HL-60 (cell line): ENCODE measurements around the gene ASXL1.

ENCODE experiments used
- DNase-seq, 2 experiments: peaks; one replicate each; pipeline ENCODE4 v3.0.0-alpha.2; 2010 to 2020; ENCODE audit warnings: low read depth in 1 of 2, low spot score in 1 of 2
- H3K27ac ChIP-seq: fragments of 250-450 bp; sonication (Bioruptor Pico); replicated peaks from 2 replicates; pipeline ENCODE4 v1.5.1; 2020; ENCODE audit warnings: mild to moderate bottlenecking, moderate library complexity
- H3K27me3 ChIP-seq: fragments of 250-450 bp; sonication (Bioruptor Pico); 2 replicates; pipeline ENCODE4 v1.5.1; 2021; ENCODE audit warnings: mild to moderate bottlenecking, moderate library complexity; ENCODE audit not compliant: insufficient read depth, poor library complexity, severe bottlenecking
- H3K4me3 ChIP-seq: replicated peaks from 2 replicates; pipeline ENCODE4 v1.5.1; 2011; ENCODE audit warnings: mild to moderate bottlenecking, control low read depth, low read length; ENCODE audit not compliant: insufficient read depth
- GABPA ChIP-seq: IDR thresholded peaks from 2 replicates; pipeline ENCODE4 v1.6.1; 2012; ENCODE audit warnings: low read depth
- POLR2AphosphoS5 ChIP-seq: IDR thresholded peaks from 2 replicates; pipeline ENCODE4 v1.6.1; 2012; ENCODE audit warnings: low read depth
- SPI1 ChIP-seq: IDR thresholded peaks from 2 replicates; pipeline ENCODE4 v1.6.1; 2012; ENCODE audit warnings: low read depth, mild to moderate bottlenecking, borderline replicate concordance
- TF ChIP-seq, protein P1 (sequence below): IDR thresholded peaks from 2 replicates; pipeline ENCODE4 v1.6.1; 2012; ENCODE audit warnings: low read depth; ENCODE audit not compliant: insufficient replicate concordance
- TF ChIP-seq, protein P2 (sequence below): IDR thresholded peaks from one replicate; pipeline ENCODE4 v1.5.1; 2011; ENCODE audit warnings: low read length, control low read depth, inconsistent platforms; ENCODE audit not compliant: insufficient read depth

ASXL1 gene

GRCh38 chr20:32436142-32436861 lies 78.2 kb downstream of the ASXL1 start:
- TF ChIP-seq GABPA (no peak), POLR2AphosphoS5 (no peak), SPI1 (no peak)
- TF ChIP-seq, protein P1, sequence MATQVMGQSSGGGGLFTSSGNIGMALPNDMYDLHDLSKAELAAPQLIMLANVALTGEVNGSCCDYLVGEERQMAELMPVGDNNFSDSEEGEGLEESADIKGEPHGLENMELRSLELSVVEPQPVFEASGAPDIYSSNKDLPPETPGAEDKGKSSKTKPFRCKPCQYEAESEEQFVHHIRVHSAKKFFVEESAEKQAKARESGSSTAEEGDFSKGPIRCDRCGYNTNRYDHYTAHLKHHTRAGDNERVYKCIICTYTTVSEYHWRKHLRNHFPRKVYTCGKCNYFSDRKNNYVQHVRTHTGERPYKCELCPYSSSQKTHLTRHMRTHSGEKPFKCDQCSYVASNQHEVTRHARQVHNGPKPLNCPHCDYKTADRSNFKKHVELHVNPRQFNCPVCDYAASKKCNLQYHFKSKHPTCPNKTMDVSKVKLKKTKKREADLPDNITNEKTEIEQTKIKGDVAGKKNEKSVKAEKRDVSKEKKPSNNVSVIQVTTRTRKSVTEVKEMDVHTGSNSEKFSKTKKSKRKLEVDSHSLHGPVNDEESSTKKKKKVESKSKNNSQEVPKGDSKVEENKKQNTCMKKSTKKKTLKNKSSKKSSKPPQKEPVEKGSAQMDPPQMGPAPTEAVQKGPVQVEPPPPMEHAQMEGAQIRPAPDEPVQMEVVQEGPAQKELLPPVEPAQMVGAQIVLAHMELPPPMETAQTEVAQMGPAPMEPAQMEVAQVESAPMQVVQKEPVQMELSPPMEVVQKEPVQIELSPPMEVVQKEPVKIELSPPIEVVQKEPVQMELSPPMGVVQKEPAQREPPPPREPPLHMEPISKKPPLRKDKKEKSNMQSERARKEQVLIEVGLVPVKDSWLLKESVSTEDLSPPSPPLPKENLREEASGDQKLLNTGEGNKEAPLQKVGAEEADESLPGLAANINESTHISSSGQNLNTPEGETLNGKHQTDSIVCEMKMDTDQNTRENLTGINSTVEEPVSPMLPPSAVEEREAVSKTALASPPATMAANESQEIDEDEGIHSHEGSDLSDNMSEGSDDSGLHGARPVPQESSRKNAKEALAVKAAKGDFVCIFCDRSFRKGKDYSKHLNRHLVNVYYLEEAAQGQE = no peak
- TF ChIP-seq, protein P2, sequence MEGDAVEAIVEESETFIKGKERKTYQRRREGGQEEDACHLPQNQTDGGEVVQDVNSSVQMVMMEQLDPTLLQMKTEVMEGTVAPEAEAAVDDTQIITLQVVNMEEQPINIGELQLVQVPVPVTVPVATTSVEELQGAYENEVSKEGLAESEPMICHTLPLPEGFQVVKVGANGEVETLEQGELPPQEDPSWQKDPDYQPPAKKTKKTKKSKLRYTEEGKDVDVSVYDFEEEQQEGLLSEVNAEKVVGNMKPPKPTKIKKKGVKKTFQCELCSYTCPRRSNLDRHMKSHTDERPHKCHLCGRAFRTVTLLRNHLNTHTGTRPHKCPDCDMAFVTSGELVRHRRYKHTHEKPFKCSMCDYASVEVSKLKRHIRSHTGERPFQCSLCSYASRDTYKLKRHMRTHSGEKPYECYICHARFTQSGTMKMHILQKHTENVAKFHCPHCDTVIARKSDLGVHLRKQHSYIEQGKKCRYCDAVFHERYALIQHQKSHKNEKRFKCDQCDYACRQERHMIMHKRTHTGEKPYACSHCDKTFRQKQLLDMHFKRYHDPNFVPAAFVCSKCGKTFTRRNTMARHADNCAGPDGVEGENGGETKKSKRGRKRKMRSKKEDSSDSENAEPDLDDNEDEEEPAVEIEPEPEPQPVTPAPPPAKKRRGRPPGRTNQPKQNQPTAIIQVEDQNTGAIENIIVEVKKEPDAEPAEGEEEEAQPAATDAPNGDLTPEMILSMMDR = no peak
- no peak overlapping the region for H3K4me3 ChIP-seq
- H3K27ac ChIP-seq = no peak overlapping the region
- H3K27me3 ChIP-seq = no peaks in the 10 kb centered on the region
- no peak for DNase-seq

DNA sequence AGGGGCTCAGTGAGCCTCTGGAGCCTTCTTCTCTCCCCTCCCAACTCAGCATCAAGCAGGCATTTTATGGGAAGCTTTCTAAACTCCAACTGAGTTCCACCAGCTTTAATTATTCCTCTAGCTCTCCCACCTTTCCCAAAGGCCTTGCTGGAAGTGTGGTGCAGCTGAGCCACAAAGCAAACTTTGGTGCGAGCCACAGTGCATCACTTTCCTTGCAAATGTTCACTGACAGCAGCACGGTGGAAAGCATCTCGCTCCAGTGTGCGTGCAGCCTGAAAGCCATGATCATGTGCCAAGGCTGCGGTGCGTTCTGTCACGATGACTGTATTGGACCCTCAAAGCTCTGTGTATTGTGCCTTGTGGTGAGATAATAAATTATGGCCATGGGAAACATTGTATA lies 78.8 kb downstream of the ASXL1 start:
- DNase-seq = no peak
- Histone ChIP-seq H3K27me3 (no peaks in the 10 kb centered on the region), H3K27ac (no peak overlapping the region), H3K4me3 (no peak overlapping the region)
- TF ChIP-seq, protein P2 = no peak
- TF ChIP-seq SPI1 = no peak
- TF ChIP-seq, protein P1 = no peak
- no peak for TF ChIP-seq GABPA
- TF ChIP-seq POLR2AphosphoS5 = no peak

DNA sequence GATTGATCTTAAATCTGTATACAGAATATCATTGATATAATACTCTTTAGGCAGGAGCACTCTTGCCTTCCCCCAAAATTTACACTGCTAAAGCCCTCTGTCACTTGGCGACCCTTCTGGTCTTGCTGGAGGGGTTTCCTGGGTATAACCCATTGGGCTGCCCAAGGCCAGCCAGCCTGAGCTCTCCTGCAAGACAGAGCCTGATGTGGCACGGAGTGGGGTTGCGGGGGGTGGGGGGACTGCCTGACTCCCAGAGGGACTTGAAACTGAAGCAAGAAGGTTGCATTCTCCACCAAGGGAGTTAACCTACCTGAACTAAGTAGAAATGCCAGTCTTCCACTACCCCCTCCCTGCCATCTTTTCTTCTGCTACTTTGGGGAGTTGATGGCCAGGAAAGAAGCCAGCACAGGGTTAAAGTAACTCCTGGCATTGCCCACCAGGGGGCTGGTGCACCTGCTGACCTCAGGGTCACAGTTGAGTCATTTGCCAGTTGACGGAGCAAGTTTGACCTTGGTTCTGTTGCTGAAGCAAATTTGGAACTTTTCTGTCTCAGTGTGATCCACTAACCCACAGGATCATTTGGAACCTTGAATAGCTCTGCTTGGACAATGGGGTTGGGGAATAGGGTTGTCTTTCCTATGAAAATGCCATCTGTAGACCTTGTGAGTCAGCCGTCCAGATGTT lies 79.4 kb downstream of the ASXL1 start:
- DNase-seq = no peak
- no peak overlapping the region for H3K4me3 ChIP-seq
- H3K27me3 ChIP-seq = no peaks in the 10 kb centered on the region
- H3K27ac ChIP-seq = no peak overlapping the region
- TF ChIP-seq, protein P1 = no peak
- TF ChIP-seq SPI1 (no peak), POLR2AphosphoS5 (no peak), GABPA (no peak)
- TF ChIP-seq, protein P2 = no peak
